Mesendoderm (in vitro differentiated cells): ENCODE results near the gene SLC9A8.

Experiments used
- DNase-seq: peaks from one replicate; pipeline ENCODE4 v3.0.0; 2013
- H2AK5ac ChIP-seq: 2 replicates; pipeline ENCODE4 v1.6.1; 2013; ENCODE audit warnings: low read length, inconsistent platforms
- H2BK120ac ChIP-seq: 2 replicates; pipeline ENCODE4 v1.6.1; 2013; ENCODE audit warnings: low read depth, mild to moderate bottlenecking, low read length, moderate library complexity, mixed read lengths
- H2BK15ac ChIP-seq: replicated peaks from 2 replicates; pipeline ENCODE4 v1.6.1; 2013; ENCODE audit warnings: low read depth, mild to moderate bottlenecking, moderate library complexity
- H2BK5ac ChIP-seq: 2 replicates; pipeline ENCODE4 v1.6.1; 2013; ENCODE audit warnings: low read length, inconsistent platforms
- H3K18ac ChIP-seq: 2 replicates; pipeline ENCODE4 v1.6.1; 2013; ENCODE audit warnings: mild to moderate bottlenecking, low read length, mixed read lengths
- H3K23ac ChIP-seq: one replicate; pipeline ENCODE4 v1.6.1; 2013; ENCODE audit warnings: low read length
- H3K27ac ChIP-seq: 2 replicates; pipeline ENCODE4 v1.5.1; 2013; ENCODE audit warnings: low read depth, mild to moderate bottlenecking, inconsistent platforms, low read length, moderate library complexity
- H3K27me3 ChIP-seq: 2 replicates; pipeline ENCODE4 v1.6.1; 2013; ENCODE audit warnings: low read length, control low read depth, mild to moderate bottlenecking, inconsistent platforms; ENCODE audit not compliant: insufficient read depth, poor library complexity
- H3K36me3 ChIP-seq: 2 replicates; pipeline ENCODE4 v1.6.1; 2013; ENCODE audit warnings: low read length, inconsistent platforms; ENCODE audit not compliant: control insufficient read depth, insufficient read depth
- H3K4ac ChIP-seq: one replicate; pipeline ENCODE4 v1.6.1; 2013; ENCODE audit warnings: low read depth, mild to moderate bottlenecking, low read length, moderate library complexity
- H3K4me1 ChIP-seq: 2 replicates; pipeline ENCODE4 v1.6.1; 2013; ENCODE audit warnings: low read depth, low read length, inconsistent platforms; ENCODE audit not compliant: control insufficient read depth
- H3K4me2 ChIP-seq: 2 replicates; pipeline ENCODE4 v1.6.1; 2013; ENCODE audit warnings: low read length
- H3K4me3 ChIP-seq: 2 replicates; pipeline ENCODE4 v1.5.1; 2013; ENCODE audit warnings: mild to moderate bottlenecking, low read length
- H3K56ac ChIP-seq: one replicate; pipeline ENCODE4 v1.6.1; 2013; ENCODE audit warnings: low read length
- H3K79me1 ChIP-seq: 2 replicates; pipeline ENCODE4 v1.6.1; 2013; ENCODE audit warnings: low read length, inconsistent platforms
- H3K79me2 ChIP-seq: 2 replicates; pipeline ENCODE4 v1.6.1; 2013; ENCODE audit warnings: mild to moderate bottlenecking, low read length; ENCODE audit not compliant: control insufficient read depth, insufficient read depth
- H3K9ac ChIP-seq: 2 replicates; pipeline ENCODE4 v1.6.1; 2013; ENCODE audit warnings: low read length, inconsistent platforms
- H4K5ac ChIP-seq: one replicate; pipeline ENCODE4 v1.6.1; 2013; ENCODE audit warnings: low read length
- H4K8ac ChIP-seq: one replicate; pipeline ENCODE4 v1.6.1; 2013; ENCODE audit warnings: low read depth, mild to moderate bottlenecking, control low read depth, low read length, moderate library complexity
- WGBS: extraction: QIAGEN DNeasy Blood & Tissue Kit; methylation state at CpG from one replicate; pipeline ENCODE4 v1.1.7; 2013; ENCODE audit warnings: low lambda C conversion rate, missing lambda C conversion rate; ENCODE audit not compliant: insufficient coverage; ENCODE audit errors: extremely low coverage; 5-methylcytosine and 5-hydroxymethylcytosine counted together

The SLC9A8 gene

DNA sequence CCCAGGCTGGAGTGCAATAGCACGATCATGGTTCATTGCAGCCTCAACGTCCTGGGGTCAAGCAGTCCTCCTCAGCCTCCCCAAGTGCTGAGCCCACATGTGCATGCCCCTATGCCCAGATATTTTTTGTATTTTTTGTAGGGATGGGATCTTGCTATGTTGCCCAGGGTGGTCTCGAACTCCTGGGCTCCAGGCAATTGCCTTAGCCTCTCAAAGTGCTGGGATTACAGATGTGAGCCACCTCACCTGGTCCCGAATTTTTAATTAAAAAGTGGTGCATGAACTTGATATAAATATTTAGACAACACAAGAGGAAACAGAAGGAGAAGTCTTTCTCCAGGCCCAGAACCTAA is 116.5 kb downstream of the SLC9A8 start:
- no peak for DNase-seq
- Histone ChIP-seq H4K8ac (no peak overlapping the region), H4K5ac (no peak overlapping the region), H3K4ac (no peak overlapping the region), H2BK5ac (no peak overlapping the region), H3K4me2 (no peak overlapping the region), H3K56ac (no peak overlapping the region), H3K4me1 (no peaks in the 10 kb centered on the region), H3K27me3 (no peaks in the 10 kb centered on the region), H3K36me3 (no peaks in the 10 kb centered on the region), H3K23ac (no peak overlapping the region), H2BK120ac (no peak overlapping the region), H2AK5ac (no peak overlapping the region), H3K9ac (no peak overlapping the region), H3K79me2 (no peaks in the 10 kb centered on the region), H3K4me3 (no peak overlapping the region), H3K18ac (no peak overlapping the region), H3K27ac (no peak overlapping the region), H2BK15ac (no peak overlapping the region), H3K79me1 (no peaks in the 10 kb centered on the region)
- WGBS, result no CpG with 5 or more reads among the region's 4 CpGs

DNA sequence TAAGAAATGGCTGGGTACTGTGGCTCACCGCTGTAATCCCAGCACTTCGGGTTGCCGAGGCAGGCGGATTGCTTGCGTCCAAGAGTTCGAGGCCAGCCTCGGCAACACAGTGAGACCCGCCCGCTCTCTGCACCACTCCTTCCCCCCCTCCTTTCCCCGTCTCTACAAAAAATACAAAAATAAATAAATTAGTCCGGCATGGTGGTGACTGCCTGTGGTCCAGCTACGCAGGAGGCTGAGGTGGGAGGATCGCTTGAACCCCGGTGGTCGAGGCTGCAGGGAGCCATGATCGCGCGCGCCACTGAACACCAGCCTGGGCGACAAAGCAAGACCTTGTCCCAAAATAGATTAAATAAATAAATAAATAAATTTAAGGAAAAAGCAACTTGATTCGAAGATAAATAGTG is 123.1 kb downstream of the SLC9A8 start:
- Histone ChIP-seq H3K79me1 (peaks cover 7% of the 10 kb centered on the region), H3K56ac (no peak overlapping the region), H2BK5ac (no peak overlapping the region), H4K8ac (no peak overlapping the region), H3K36me3 (no peaks in the 10 kb centered on the region), H3K27ac (no peak overlapping the region), H4K5ac (no peak overlapping the region), H3K23ac (no peak overlapping the region), H3K4me3 (no peak overlapping the region), H3K4me2 (no peak overlapping the region), H2BK15ac (no peak overlapping the region), H3K4ac (no peak overlapping the region), H3K4me1 (peaks cover 11% of the 10 kb centered on the region), H3K79me2 (peaks cover 38% of the 10 kb centered on the region), H3K27me3 (no peaks in the 10 kb centered on the region), H3K18ac (no peak overlapping the region), H2AK5ac (no peak overlapping the region), H3K9ac (no peak overlapping the region), H2BK120ac (no peak overlapping the region)
- WGBS, result no CpG with 5 or more reads among the region's 21 CpGs
- DNase-seq, result no peak

DNA sequence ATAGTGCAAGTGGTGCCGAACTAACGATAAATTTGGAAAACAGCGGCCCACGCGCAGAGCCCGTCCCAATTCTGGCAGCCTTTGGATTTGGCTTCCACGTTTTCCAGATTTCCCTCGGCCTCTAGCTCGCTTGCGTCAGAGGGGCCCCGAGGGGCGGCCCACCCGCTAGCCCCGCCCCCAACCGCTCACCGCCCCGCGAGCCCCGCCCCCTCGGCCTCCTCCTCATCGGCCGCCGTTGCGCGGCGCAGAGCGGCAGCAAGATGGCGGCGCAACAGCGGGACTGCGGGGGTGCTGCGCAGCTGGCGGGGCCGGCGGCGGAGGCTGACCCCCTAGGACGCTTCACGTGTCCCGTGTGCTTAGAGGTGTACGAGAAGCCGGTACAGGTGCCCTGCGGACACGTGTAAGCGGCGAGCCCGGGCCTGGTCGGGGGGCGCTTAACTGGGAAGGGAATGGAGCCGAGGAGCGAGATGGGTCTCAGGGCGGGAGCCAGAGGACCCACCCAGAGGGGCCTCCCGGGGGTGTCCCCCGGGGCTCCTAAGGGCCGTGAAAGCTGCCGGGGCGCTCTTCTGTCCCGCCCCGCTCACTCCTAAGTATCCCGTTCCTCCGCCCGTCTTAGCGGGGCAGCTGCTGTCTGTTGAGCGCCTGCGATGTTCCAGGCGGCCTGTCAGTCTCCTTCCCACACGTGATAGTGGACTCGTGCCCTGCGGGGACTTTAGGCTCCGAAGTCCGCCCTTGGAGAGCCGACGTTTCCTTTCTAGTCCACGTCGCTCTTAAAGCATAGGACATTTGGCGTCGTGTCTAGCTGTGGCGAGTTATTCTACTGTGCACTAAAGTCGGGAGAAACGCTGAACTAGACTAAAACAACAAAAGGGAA is 123.8 kb downstream of the SLC9A8 start, which contains the start of gene RNF114:
Gene RNF114, plus strand, starts transcription at position 245 of the 874 bp plus-strand sequence. Its CDS starts 16 bp downstream, at position 261.
- Histone ChIP-seq H3K36me3 (peaks cover under 1% of the 10 kb centered on the region), H3K4ac (peak within 1 kb of the TSS; percentile 56), H3K23ac (peak within 1 kb of the TSS; percentile 29), H2AK5ac (no peak within 1 kb of the TSS), H3K27me3 (no peaks in the 10 kb centered on the region), H4K8ac (no peak within 1 kb of the TSS), H3K79me1 (peaks cover 12% of the 10 kb centered on the region), H3K4me1 (peaks cover 11% of the 10 kb centered on the region), H3K9ac (peak within 1 kb of the TSS; percentile 77), H3K79me2 (peaks cover 44% of the 10 kb centered on the region), H3K27ac (no peak within 1 kb of the TSS), H2BK15ac (no peak within 1 kb of the TSS), H3K4me2 (peak within 1 kb of the TSS; percentile 84), H3K56ac (peak within 1 kb of the TSS; percentile 85), H4K5ac (no peak within 1 kb of the TSS), H2BK120ac (no peak within 1 kb of the TSS), H3K18ac (peak within 1 kb of the TSS; percentile 75), H2BK5ac (no peak within 1 kb of the TSS), H3K4me3 (peak within 1 kb of the TSS; percentile 64)
- DNase-seq, result peak; percentile 91
- WGBS, result no CpG with 5 or more reads among the region's 79 CpGs

DNA sequence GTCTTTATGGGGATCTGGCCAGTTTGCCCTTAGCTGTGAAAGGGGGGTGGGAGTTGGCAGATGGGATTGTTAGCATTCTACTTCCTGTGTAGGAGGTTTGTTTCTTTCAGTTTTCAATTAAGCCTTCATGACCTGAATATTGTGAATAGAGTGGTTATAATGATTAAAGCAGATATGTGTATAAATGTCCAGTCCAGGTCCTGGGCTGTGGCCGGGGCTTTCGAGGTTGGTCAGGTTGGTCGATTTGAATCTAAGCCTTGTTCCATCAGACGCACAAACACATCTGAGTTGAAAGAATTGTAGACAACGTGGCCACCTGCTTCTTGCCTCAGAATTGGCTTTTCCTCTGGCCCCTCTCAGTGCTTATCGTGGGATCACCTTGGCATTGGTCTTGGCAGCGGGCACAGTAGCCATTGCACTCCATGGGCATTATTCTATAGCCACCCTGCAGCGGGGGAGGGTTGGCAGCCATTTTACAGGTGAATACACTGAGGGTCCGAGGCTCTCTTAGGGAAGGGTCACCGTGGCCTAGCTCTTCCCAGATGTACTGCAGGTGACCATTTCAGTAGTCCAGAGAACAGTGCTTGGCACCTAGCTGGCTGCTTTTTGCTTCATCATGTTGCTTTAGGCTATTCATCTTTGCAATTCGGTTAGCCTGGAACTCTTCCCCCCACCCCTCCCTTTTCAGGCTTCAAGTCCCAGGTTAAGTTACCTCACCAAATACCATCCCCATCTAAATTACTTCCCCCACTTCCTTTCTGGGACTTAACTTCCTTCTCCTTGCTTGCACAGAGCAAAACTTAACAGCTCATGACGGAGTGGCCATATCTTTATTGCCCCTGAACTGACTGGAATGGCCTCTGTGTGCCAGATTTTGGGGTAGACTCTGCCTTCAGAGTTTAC is 124.7 kb downstream of the SLC9A8 start:
- peak overlapping the region; percentile 64 for H3K4me3 ChIP-seq
- H3K27me3 ChIP-seq, result no peaks in the 10 kb centered on the region
- H3K4me2 ChIP-seq, result peak overlapping the region; percentile 84
- peaks cover 51% of the 10 kb centered on the region for H3K79me2 ChIP-seq
- peaks cover 15% of the 10 kb centered on the region for H3K79me1 ChIP-seq
- no peak overlapping the region for H2BK120ac ChIP-seq
- no peak overlapping the region for H2BK15ac ChIP-seq
- peak overlapping the region; percentile 77 for H3K9ac ChIP-seq
- WGBS, result no CpG with 5 or more reads among the region's 12 CpGs
- no peak overlapping the region for H3K4ac ChIP-seq
- H3K27ac ChIP-seq, result no peak overlapping the region
- peak overlapping the region; percentile 85 for H3K56ac ChIP-seq
- no peak overlapping the region for H2BK5ac ChIP-seq
- peaks cover 2% of the 10 kb centered on the region for H3K36me3 ChIP-seq
- H4K8ac ChIP-seq, result no peak overlapping the region
- DNase-seq, result peak; percentile 71
- H2AK5ac ChIP-seq, result no peak overlapping the region
- H4K5ac ChIP-seq, result no peak overlapping the region
- peaks cover 11% of the 10 kb centered on the region for H3K4me1 ChIP-seq
- peak overlapping the region; percentile 29 for H3K23ac ChIP-seq
- no peak overlapping the region for H3K18ac ChIP-seq

DNA sequence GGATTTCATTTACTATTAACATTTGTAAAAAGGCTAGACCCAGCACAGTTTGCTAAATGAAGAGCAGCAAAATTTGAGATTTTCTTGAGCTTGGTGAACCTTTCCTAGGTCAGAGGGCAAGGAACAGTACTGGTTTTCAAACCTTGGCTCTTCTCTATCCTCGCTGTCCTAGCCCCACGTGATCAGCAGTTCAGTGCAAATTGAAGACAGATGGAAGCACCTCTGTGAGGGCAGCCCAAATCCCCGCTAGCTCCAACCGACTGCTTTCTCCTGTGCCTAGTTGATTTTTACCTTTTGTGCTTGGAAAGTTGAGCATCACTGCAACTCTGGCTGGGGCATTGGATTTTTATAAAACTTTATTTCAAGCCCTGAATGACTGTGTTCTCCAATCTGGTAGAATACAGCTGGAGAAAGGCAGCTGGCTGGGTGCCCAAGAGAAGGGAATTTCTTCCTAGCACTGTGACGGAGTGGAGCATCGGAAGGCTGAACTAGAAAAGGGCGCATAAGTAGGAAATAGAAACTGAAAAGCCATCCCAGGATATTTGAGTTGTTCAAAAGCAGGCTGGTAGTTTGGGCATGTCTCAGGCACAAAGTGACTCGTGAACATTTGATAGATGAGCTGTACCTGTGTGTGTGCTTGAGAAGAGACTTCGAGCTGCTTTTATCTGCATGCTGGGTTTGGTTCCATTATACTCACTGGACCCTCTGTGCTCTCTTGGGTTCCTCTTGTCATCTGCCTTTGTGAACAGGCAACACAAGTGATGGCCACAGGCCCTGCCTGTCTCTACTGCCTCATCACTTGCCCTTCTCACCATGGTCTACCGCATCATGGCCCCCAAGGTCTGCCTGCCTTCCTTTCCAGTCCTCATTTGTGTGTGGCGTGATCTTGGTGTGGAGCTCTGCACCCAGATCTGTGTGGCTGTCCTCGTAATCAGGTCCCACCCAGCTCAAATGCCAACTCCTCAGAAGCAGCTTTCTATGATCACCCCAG is 125.8 kb downstream of the SLC9A8 start:
- Histone ChIP-seq H2BK120ac (no peak overlapping the region), H3K18ac (no peak overlapping the region)

More for the DNA sequence above, 125.8 kb downstream of the SLC9A8 start:
- DNase-seq, result no peak
- Histone ChIP-seq H3K4ac (no peak overlapping the region), H3K4me1 (peaks cover 11% of the 10 kb centered on the region), H3K9ac (peak overlapping the region; percentile 2), H3K36me3 (peaks cover 2% of the 10 kb centered on the region), H4K5ac (no peak overlapping the region), H4K8ac (no peak overlapping the region), H3K4me2 (no peak overlapping the region), H2BK15ac (no peak overlapping the region), H2AK5ac (no peak overlapping the region), H3K79me2 (peaks cover 59% of the 10 kb centered on the region), H3K56ac (peak overlapping the region; percentile 38), H2BK5ac (no peak overlapping the region), H3K23ac (no peak overlapping the region), H3K79me1 (peaks cover 20% of the 10 kb centered on the region), H3K27me3 (no peaks in the 10 kb centered on the region), H3K4me3 (no peak overlapping the region), H3K27ac (no peak overlapping the region)
- WGBS, result no CpG with 5 or more reads among the region's 12 CpGs
